ENCODE data around the gene PTPRU.

GRCh38 chr1:29272147-29272907, 36.0 kb downstream of the PTPRU start:
- no peak for TF ChIP-seq CTCF (IDR thresholded peaks at IDR 0.05)
- TF ChIP-seq POLR2AphosphoS5 (IDR thresholded peaks at IDR 0.05), result no peak
- TF ChIP-seq POLR2A (IDR thresholded peaks at IDR 0.05), result no peak

Data from suprapubic skin (tissue), 4 donors.